ENCODE results near the gene VCL.

DNA sequence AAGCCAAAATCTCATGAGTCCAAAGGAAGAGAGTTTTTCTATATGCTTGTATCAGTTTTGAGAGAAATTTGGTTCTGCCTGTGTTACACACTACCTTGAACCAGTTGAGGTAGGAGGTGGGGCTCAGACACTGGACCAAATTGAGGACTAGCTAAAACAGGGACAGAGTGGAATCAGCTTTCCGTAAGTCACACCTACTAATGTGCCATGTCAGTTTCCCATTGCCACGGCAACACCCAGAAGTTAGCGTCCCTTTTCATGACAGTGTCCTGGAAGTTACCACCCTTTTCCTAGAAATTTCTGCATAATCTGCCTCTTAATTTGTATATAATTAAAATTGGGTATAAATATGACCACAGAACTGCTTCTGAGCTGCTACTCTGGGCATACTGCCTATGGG is 162.1 kb downstream of the VCL start:
- no peak for TF ChIP-seq POLR2AphosphoS5 (IDR thresholded peaks at IDR 0.05)
- TF ChIP-seq, protein P1, sequence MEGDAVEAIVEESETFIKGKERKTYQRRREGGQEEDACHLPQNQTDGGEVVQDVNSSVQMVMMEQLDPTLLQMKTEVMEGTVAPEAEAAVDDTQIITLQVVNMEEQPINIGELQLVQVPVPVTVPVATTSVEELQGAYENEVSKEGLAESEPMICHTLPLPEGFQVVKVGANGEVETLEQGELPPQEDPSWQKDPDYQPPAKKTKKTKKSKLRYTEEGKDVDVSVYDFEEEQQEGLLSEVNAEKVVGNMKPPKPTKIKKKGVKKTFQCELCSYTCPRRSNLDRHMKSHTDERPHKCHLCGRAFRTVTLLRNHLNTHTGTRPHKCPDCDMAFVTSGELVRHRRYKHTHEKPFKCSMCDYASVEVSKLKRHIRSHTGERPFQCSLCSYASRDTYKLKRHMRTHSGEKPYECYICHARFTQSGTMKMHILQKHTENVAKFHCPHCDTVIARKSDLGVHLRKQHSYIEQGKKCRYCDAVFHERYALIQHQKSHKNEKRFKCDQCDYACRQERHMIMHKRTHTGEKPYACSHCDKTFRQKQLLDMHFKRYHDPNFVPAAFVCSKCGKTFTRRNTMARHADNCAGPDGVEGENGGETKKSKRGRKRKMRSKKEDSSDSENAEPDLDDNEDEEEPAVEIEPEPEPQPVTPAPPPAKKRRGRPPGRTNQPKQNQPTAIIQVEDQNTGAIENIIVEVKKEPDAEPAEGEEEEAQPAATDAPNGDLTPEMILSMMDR (IDR thresholded peaks at IDR 0.05; ENCODE audit: poor library complexity, severe bottlenecking), result no peak
